Right kidney (tissue), 9 donors: ENCODE results near the gene TMEM248.
"Not testable (repeated sequence)": the region's sequence is repeated elsewhere in the genome, so short reads cannot be mapped to it uniquely, and the experiment has no call there.

Experiments used
- DNase-seq: peaks from one replicate; pipeline ENCODE4 v3.0.0-alpha.2; 2016
- long read RNA-seq, 8 donors: transcript quantifications; one replicate each; lab custom pipeline, GENCODE V29; 2026

Gene TMEM248, protein sequence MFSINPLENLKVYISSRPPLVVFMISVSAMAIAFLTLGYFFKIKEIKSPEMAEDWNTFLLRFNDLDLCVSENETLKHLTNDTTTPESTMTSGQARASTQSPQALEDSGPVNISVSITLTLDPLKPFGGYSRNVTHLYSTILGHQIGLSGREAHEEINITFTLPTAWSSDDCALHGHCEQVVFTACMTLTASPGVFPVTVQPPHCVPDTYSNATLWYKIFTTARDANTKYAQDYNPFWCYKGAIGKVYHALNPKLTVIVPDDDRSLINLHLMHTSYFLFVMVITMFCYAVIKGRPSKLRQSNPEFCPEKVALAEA
- long read RNA-seq, donor 1, full-length matches to known transcripts = 15 of 36 reads
- long read RNA-seq, donor 1, partial matches to known transcripts = 21 of 36 reads
- long read RNA-seq, donor 1, other reads (novel, unspliced or antisense) = 0 of 36 reads
- long read RNA-seq, donor 2, full-length matches to known transcripts = 19 of 32 reads
- long read RNA-seq, donor 2, partial matches to known transcripts = 13 of 32 reads
- long read RNA-seq, donor 2, other reads (novel, unspliced or antisense) = 0 of 32 reads
- long read RNA-seq, donor 3, full-length matches to known transcripts = 14 of 19 reads
- long read RNA-seq, donor 3, partial matches to known transcripts = 5 of 19 reads
- long read RNA-seq, donor 3, other reads (novel, unspliced or antisense) = 0 of 19 reads
- long read RNA-seq, donor 4, full-length matches to known transcripts = 27 of 110 reads
- long read RNA-seq, donor 4, partial matches to known transcripts = 83 of 110 reads
- long read RNA-seq, donor 4, other reads (novel, unspliced or antisense) = 0 of 110 reads
- long read RNA-seq, donor 5, full-length matches to known transcripts = 28 of 38 reads
- long read RNA-seq, donor 5, partial matches to known transcripts = 10 of 38 reads
- long read RNA-seq, donor 5, other reads (novel, unspliced or antisense) = 0 of 38 reads
- long read RNA-seq, donor 6, full-length matches to known transcripts = 19 of 49 reads
- long read RNA-seq, donor 6, partial matches to known transcripts = 30 of 49 reads
- long read RNA-seq, donor 6, other reads (novel, unspliced or antisense) = 0 of 49 reads
- long read RNA-seq, donor 7, full-length matches to known transcripts = 33 of 76 reads
- long read RNA-seq, donor 7, partial matches to known transcripts = 43 of 76 reads
- long read RNA-seq, donor 7, other reads (novel, unspliced or antisense) = 0 of 76 reads
- long read RNA-seq, donor 8, full-length matches to known transcripts = 22 of 32 reads
- long read RNA-seq, donor 8, partial matches to known transcripts = 10 of 32 reads
- long read RNA-seq, donor 8, other reads (novel, unspliced or antisense) = 0 of 32 reads

DNA sequence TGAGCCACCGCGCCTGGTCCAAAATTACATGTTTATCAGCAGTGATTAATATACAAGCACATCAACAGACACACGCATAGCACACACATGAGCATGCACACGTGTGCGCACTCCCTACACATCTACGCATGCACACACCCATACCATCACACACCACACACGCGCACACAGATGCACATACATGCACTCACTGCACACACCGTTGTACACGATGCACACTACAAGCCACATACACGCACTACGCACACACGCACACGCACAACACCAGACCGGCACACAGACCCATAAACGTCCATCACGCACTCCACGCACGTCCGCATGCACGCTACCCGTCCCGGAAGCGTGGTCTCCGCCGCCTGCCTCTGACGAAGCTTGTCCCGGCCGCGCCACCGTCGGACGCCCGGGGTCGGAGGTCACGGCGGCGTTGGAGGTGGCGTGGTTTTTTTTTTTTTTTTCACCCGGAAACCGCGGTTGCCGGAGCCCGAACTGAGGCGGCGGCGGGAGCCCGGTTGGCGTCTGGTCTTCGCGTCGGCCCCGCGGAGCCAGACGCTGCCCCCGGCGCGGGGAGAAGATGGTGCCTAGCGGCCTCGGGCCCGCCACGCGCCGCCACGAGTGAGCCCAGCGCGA is at the start of gene TMEM248:
Gene TMEM248, plus strand, starts transcription at position 457 of the 627 bp plus-strand sequence. CDS start 20,641 bp downstream, outside the sequence.
- DNase-seq = peak; percentile 88

DNA sequence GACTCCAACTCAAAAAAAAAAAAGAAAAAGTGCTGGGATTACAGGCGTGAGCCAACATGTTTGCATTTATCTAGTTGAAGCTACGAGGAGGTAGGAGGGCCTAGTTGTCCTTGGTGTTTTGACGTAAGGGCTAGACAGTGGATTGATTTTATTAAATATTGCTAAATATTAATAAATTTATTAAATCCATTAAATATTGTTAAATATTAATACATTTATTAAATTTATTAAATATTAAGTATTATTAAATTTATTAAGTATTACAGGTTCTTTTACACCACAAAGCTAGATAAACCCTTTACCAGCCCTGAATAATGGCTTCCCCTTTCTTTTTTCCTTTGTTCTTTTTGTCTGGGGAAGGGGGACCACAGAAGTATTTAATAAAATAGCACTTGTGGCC is 47.5 kb upstream of the TMEM248 start:
- DNase-seq = no peak

DNA sequence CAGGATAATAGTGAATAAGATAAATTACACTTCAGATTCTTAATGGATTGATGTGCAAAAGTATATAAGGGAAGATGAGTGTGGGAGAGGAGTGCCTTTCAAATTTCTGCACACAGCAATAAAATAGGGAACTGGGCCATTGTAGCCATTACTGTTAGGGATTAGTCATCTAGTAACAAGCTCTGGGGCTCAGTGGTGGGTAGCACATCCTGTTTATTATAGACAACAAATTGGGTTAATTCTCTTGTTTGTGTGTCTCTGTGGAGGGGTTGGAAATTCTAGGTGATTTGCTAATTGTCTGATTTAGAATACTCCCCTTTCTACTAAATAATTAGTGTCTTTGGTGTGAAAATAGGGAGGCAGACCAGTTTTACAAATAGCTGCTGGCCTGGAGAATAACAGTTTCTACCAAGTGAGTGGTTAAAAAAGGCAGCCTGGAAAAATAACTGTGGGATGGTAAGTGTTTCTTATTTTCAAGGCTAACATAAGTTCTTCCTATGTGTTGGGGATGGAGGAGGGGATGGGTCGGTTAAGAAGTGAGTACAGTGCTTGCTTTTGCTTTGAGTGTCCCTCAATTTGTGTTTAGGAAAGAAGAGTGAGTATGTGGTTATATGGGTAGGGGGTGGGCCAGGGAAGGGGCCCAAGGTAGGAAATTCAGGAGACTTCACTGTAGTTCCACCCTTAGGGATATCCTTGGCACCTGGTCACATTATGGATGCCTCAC is 43.3 kb upstream of the TMEM248 start:
- DNase-seq = no peak

DNA sequence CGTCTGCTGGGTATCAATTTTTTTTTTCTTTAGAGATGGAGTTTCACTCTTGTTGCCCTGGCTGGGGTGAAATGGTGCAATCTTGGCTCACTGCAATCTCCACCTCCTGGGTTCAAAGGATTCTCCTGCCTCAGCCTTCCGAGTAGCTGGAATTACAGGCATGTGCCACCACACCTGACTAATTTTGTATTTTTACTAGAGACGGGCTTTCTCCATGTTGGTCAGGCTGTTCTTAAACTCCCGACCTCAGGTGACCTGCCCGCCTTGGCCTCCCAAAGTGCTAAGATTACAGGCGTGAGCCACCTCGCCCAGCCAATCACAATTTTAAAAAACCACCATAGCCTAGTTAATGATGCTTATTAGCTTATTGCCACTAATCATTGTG is 42.7 kb upstream of the TMEM248 start:
- DNase-seq = not testable (repeated sequence)

DNA sequence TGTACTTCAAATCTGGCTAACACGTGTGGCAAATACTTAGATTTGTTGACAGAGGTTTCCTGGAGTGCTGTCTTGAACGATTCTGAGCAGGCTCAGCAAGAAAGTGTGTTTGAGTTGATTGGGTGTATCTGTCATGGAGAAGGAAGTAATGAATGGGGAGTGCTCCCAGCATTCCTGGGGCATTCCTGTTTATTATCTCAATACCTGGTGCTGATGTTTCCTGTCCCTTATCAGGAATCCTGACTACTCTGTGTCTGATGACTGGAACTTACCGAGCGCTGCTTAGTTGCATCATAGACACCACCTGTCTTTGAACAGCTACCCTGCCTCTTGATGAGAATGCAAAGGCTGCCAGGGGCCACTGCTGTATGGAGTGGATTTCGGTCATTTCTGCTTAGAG is 41.0 kb upstream of the TMEM248 start:
- DNase-seq = no peak

DNA sequence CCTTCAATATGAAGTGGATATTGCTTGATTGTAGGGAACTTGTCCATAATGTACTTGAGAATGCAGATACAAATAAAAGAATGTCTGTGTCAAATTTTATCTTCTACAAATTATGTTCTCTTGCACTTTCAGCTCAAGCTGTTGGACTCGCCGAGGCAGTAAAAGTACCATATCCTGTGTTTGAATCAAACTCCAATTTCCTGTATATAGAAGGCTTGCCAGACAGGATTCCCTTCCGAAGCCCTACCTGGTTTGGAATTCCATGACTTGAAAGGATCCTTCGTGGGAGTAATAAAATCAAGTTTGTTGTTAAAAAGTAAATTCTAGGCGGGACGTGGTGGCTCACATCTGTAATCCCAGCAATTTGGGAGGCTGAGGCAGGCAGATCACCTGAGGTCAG is 40.4 kb upstream of the TMEM248 start:
- DNase-seq = not testable (repeated sequence)

DNA sequence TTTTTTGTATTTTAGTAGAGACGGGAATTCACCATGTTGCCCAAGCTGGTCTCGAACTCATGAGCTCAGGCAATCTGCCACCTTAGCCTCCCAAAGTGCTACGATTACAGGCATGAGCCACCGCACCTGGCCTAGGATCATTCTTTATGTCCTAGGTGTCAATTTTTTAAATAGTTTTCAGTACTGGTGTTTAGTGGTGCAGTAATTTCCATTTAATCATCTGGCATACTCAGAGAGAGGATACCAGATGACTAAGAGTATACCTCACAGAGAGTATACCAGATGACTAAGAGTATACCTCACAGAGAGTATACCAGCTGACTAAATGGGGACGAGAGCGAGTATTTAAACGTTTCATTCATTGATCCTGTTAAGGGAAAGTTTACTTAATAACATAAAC is 37.3 kb upstream of the TMEM248 start:
- DNase-seq = no peak

DNA sequence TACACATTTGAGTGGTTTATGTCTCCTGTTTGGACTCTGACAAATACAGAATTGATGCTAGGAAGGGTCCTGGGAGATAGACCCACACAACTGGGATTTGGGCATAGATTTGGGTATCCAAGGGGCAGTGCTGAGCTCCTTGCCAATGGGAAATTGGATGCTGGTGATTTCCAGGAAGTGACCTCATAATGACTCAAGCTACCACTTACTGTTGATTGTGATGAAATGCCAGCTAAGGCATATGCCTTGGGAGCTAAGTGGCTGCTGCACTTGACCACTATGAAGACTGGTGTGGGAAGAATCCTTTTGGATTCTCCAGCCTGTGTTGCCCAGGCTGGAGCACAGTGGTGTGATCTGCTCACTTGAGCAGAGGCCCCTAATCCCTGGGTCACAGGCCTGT is 36.5 kb upstream of the TMEM248 start:
- not testable (repeated sequence) for DNase-seq

DNA sequence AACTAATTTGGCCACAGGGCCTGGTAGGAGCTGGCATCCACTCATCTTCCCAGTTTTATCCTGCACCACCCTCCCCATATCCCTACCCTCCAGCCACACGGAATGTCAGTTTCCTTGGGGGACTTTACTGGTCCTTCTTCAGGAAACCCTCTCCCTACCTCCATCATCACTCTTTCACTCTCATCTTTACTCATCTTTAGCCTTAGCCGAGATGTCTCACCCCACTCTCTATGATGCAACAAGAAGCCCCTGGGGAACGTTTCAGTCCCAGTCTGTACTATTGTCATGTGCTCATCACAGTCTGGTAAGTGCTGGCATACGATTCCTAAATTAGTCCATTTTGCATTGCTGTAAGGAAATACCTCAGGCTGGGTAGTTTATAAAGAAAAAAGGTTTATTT is 34.9 kb upstream of the TMEM248 start:
- DNase-seq = no peak

DNA sequence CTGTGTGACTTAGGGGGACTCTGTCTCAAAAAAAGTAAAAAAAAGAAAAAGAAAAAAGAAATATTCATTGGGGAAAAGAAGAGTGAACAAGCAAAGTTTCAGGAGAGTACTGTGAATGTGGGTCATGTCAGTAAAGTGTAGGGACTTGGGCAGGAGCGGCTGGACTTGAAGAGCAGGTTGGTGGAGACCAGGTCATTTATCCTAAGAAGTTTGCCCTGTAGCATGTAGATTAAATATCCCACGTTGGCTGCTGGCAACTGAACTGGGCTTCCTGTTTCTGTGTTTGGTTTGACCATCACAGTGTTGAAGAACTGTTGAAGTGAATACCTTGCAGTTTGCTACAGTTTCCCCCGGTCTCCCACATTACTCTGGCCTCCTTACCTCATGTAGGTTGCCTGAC is 32.8 kb upstream of the TMEM248 start:
- not testable (repeated sequence) for DNase-seq

DNA sequence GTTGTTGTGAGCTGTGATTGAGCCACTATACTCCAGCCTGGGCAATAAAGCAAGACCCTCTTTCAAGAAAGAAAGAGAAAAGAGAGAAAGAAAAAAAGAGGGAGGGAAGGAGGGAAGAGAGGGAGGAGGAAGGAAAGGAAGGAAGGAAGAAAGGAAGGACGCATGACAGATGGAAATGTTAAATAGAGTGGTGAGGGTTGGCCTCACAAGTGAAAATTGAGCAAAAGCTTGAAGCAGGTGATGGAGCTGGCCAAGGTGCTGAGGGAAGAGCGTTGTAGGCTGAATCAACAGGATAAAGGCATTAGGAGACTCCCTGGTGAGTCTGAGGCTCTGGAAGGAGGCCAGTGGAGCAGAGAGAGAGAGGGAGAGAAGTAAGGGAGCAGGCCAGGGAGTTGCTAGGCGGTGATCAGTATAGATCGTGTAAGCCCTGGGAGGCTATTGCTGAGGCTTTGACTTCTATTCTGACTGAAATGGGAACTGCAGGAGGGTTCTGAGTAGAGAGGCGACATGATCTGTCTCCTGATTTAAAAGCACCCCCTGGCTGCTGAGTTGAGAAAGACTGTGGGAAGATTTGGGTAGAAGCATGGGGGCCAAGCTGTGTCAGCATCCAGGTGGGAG is 26.5 kb upstream of the TMEM248 start:
- DNase-seq = peak; percentile 4

DNA sequence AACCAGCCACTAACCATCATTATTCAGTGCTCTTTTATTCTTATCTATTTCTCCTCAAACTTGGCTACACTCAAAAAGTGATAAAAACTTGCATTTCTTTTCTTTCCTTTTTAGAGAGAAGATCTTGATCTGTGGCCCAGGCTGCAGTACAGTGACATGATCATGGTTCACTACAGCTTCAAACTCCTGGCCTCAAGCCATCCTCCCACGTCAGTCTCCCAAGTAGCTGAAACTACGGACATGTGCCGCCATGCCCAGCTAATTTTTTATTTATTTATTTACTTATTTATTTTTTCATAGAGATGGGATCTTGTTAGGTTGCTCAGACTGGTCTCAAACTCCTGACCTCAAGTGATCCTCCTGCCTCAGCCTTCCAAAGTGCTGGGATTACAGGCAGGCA is 24.6 kb upstream of the TMEM248 start:
- DNase-seq = no peak

DNA sequence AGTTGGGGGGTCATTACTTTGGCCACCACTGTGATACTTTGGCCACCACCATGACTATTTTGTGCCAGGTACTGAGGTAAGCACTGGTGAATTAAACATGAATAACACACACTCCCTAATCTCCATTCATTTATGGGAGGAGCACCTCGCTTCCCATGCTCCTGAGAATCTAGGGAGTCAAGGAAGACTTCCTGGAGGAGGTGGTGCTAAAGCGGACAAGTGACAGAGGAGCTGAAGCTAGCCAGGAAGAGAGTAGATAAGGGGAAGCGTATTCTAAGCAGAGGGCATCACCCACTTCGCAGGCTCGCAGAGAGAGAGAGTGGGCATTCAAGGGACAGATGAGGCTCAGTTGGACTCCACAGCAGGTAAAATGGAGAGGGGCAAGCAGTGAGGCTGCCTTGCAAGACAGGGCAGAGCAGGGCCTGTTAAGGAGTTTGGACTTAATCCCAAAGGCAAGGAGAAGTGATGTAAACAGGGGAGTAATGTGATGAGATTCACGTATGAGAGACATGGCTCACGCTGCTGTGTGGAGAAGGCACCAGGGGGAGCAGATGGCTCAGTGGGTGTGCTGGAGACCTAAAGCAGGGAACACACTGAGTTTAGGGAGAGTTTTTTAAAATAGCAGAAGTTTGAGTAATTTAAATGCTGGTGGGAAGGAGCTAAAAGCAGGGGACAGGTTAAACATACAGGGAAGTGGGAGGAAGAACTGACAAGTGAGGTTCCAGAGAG is 21.3 kb upstream of the TMEM248 start:
- no peak for DNase-seq

DNA sequence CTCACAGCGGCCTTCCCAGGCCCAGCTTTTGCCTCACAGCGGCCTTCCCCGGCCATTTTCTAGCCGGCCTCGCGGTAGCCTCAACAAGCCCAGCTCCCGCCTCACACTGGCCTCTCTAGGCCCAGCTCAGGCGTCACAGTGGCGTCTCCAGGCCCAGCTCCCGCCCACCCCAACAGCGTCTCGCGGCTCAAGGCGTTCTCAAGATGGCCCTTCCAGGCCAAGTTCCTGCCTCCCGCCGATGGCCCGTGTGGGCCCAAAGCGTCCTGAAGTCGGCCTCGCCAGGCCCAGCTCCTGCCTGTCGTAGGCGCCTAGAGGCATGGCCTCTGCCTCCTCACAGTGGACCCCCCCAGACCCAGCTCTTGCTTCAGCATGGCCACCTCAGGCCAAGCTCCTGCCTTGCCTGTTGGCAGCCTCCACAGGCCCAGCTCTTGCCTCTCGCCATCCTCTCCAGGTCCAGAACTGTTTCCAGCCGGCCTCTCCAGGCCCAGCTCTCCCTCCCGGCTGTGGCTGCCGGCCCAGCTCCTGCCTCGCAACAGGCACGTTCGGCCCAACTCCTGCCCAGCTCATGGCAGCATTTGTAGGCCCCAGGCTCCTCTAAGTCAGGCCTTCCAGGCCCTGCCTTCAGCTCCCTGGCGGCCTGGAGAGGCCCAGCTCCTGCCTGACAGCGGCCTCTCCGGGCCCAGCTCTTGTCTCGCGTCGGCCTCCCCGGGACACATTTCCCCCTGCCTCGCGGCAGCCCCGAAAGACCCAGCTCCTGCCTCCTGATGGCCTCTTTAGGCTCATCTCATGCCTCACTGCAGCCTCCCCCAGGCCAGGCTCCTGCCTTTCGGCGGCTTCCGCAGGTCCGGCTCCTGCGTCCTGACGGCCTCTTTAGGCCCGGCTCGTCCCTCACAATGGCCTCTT is 18.8 kb upstream of the TMEM248 start:
- no peak for DNase-seq

DNA sequence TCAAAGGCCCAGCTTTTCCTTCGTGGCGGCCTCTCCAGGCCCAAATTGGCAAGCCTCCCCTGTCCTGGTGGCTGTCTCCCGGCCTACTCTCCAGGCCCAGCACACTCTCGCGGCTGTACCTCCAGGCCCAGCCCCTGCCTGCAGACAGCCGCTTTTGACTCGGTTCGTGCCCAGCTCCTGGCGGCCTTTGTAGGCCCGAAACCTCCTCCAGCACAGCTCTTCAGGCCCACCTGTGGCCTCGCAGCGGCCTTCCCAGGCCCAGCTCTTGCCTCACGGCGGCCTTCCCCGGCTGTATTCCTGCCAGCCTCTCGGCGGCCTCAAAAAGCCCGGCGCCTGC is 18.2 kb upstream of the TMEM248 start:
- no peak for DNase-seq

DNA sequence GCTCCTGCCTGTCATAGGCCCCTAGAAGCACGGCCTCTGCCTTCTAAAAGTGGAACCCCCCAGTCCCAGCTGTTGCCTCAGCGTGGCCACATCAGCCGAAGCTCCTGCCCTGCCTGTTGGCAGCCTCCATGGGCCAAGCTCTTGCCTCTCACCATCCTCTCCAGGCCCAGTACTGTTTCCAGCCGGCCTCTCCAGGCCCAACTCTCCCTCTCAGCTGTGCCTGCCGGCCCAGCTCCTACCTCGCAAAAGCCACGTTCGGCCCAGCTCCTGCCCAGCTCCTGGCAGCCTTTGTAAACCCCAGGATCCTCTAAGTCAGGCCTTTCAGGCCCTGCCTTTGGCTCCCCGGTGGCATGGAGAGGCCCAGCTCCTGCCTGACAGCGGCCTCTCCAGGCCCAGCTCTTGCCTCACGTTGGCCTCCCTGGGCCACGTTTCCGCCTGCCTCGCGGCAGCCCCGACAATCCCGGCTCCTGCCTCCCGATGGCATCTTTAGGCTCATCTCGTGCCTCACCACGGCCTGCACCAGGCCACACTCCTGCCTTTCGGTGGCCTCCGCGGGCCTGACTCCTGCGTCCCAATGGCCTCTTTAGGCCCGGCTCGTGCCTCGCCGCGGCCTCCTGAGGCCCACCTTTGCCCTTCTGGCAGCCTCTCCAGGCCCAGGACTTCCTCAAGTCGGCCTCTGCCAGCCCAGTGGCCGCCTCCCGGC is 17.5 kb upstream of the TMEM248 start:
- DNase-seq = no peak

DNA sequence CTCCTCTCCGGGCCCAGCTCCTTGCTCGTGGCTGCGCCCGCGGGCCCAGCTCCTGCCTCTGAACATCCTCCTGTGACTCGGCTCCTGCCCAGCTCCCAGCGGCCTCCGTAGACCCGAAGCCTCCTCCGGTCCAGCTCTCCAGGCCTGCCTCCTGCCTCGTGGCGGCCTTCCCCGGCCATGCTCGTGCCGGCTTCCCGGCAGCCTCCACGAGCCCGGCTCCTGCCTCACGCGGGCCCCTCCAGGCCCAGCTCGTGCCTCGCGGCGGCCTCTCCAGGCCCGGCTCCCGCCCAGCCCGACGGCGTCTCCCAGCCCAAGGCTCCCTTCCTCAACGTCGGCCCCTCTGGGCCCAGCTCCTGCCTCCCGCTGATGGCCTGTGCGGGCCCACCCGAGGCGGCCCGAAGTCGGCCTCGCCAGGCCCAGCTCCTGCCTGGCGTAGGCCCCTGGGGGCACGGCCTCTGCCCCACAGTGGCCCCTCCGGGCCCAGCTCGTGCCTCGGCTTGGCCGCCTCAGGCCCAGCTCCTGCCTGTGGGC is 16.9 kb upstream of the TMEM248 start:
- DNase-seq = no peak

DNA sequence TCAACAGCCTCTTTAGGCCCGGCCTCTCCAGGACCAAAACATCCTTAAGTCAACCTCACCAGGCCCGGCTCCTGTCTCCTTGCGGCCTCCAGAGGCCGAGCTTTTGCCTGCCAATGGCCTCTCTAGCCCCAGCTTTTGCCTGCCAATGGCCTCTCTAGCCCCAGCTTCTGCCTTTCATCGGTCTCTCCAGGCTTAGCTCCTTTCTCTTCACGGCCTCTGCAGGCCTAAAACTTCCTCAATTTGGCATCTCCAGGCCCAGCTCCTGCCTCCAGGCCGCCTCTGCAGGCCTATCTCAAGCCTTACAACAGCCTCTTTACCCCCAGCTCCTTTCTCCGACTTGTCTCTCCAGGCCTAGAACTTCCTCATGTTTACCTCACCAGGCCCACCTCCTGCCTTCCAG is 15.7 kb upstream of the TMEM248 start:
- no peak for DNase-seq
